Measurements from ENCODE around the gene CELSR2. TPM values are rescaled to one million over a fixed set of nuclear protein-coding genes. Genes with fewer than 3 reads are reported as not detected.

Gene CELSR2
- total and polyA plus RNA-seq, 2 donors (not counting 1 experiment from before 2014, with no cell fraction given) = 0.57 to 2.7 TPM

DNA sequence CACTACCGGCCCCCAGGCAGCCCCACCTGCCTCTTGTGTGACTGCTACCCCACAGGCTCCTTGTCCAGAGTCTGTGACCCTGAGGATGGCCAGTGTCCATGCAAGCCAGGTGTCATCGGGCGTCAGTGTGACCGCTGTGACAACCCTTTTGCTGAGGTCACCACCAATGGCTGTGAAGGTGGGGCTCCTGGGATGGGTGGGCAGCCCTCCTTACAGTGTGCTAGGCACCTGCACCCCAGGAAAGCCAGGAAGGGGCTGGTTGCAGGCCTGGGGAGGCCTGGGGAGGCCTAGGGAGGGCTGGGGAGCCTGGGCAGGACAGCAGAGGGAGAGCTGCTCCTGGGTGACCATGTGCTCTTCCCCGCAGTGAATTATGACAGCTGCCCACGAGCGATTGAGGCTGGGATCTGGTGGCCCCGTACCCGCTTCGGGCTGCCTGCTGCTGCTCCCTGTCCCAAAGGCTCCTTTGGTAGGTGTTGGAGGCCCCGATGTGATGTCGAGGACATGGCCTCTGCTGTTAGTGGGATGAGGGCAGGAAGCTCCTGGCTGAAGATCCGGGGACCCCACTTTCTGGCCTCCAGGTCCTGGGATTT, 16.5 kb downstream of the CELSR2 start:
- TF ChIP-seq, protein P1, sequence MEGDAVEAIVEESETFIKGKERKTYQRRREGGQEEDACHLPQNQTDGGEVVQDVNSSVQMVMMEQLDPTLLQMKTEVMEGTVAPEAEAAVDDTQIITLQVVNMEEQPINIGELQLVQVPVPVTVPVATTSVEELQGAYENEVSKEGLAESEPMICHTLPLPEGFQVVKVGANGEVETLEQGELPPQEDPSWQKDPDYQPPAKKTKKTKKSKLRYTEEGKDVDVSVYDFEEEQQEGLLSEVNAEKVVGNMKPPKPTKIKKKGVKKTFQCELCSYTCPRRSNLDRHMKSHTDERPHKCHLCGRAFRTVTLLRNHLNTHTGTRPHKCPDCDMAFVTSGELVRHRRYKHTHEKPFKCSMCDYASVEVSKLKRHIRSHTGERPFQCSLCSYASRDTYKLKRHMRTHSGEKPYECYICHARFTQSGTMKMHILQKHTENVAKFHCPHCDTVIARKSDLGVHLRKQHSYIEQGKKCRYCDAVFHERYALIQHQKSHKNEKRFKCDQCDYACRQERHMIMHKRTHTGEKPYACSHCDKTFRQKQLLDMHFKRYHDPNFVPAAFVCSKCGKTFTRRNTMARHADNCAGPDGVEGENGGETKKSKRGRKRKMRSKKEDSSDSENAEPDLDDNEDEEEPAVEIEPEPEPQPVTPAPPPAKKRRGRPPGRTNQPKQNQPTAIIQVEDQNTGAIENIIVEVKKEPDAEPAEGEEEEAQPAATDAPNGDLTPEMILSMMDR (IDR thresholded peaks at IDR 0.05) = no peak
- H3K27me3 ChIP-seq (replicated peaks in 1 of 4; ENCODE audit: control extremely low read depth in 1 of 4, control insufficient read depth in 3 of 4, insufficient read depth in 4 of 4, low read length in 3 of 4) = peaks cover 0 to 4% (median 0%) of the 10 kb centered on the region in 4 experiments
- H3K79me2 ChIP-seq (ENCODE audit: control insufficient read depth, insufficient read depth, low read length) = no peaks in the 10 kb centered on the region
- CTCF ChIA-PET = interaction anchor here (1.0 to 8.1 kb wide), 5 partner anchors 12 to 267 kb away, joined by 3 to 73 read pairs (median 8); no protein-coding TSS in a partner anchor
- H2AFZ ChIP-seq (ENCODE audit: insufficient read depth, low read depth, low read length, poor library complexity, severe bottlenecking) = no peak overlapping the region
- Mint-ChIP-seq H3K4me3 (no peak overlapping the region), H3K27me3 (peaks cover 4% of the 10 kb centered on the region), H3K4me1 (peaks cover 4% of the 10 kb centered on the region), H3K27ac (no peak overlapping the region), H3K9me3 (ENCODE audit: insufficient read depth) (no peaks in the 10 kb centered on the region)
- ATAC-seq (ENCODE audit: low read depth) = no peak
- H3K4me3 ChIP-seq (ENCODE audit: control extremely low read depth in 1 of 5, extremely low read depth in 1 of 5, insufficient read depth in 1 of 5, low read depth in 2 of 5, low read length in 4 of 5) = no peak overlapping the region
- H3K27ac ChIP-seq (ENCODE audit: low read length in 2 of 2) = no peak overlapping the region
- no peak overlapping the region for H3K4me2 ChIP-seq (replicated peaks; ENCODE audit: low read depth, low read length, poor library complexity, severe bottlenecking)
- H3K9ac ChIP-seq (ENCODE audit: low read length) = no peak overlapping the region
- H3K9me3 ChIP-seq (ENCODE audit: control extremely low read depth in 1 of 3, control insufficient read depth in 2 of 3, insufficient read depth in 1 of 3, low read length in 2 of 3) = no peaks in the 10 kb centered on the region
- 98% methylated on average over 10 of the region's 13 CpGs for WGBS (ENCODE audit: insufficient coverage)
- H3K4me1 ChIP-seq (ENCODE audit: control insufficient read depth in 2 of 2, insufficient read depth in 2 of 2, low read length in 2 of 2) = peaks cover 0 to 3% of the 10 kb centered on the region in 2 donors
- POLR2A ChIA-PET = no interaction called here
- H4K20me1 ChIP-seq (ENCODE audit: control insufficient read depth, insufficient read depth, low read length, poor library complexity, severe bottlenecking) = no peaks in the 10 kb centered on the region
- no peaks in the 10 kb centered on the region for H3K36me3 ChIP-seq (replicated peaks in 1 of 2; ENCODE audit: control extremely low read depth in 1 of 2, control insufficient read depth in 1 of 2, extremely low read depth in 1 of 2, insufficient read depth in 2 of 2, low read length in 1 of 2)
- intact Hi-C loops (cut with micrococcal nuclease) = no loop called here
- no peak for DNase-seq

DNA sequence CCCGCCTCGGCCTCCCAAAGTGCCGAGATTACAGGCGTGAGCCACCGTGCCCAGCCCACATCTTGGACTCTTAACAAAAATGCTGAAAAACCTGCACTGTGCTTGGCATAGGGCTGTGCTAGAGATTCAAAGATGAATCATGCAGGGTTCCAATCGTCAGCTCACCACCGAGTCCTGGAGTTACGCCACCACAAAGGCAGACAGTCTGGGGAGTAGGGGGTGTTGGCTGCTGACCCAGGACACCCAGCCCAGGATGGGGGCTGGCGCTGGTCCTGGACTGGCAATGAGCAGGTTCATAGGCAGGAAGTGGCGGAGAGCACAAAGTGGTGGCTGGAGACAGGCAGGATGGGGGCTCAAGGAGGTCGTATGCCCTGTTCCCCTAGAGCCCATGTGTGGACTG, 17.6 kb downstream of the CELSR2 start:
- ATAC-seq (ENCODE audit: low read depth) = no peak
- POLR2A ChIA-PET = no interaction called here
- Histone ChIP-seq H4K20me1 (ENCODE audit: control insufficient read depth, insufficient read depth, low read length, poor library complexity, severe bottlenecking) (no peaks in the 10 kb centered on the region), H3K4me1 (ENCODE audit: control insufficient read depth in 2 of 2, insufficient read depth in 2 of 2, low read length in 2 of 2) (peaks cover 0 to 3% of the 10 kb centered on the region in 2 donors), H3K4me2 (replicated peaks; ENCODE audit: low read depth, low read length, poor library complexity, severe bottlenecking) (no peak overlapping the region), H3K27ac (ENCODE audit: low read length in 2 of 2) (no peak overlapping the region), H3K4me3 (ENCODE audit: control extremely low read depth in 1 of 5, extremely low read depth in 1 of 5, insufficient read depth in 1 of 5, low read depth in 2 of 5, low read length in 4 of 5) (no peak overlapping the region), H3K27me3 (replicated peaks in 1 of 4; ENCODE audit: control extremely low read depth in 1 of 4, control insufficient read depth in 3 of 4, insufficient read depth in 4 of 4, low read length in 3 of 4) (peaks cover 0 to 4% (median 0%) of the 10 kb centered on the region in 4 experiments), H2AFZ (ENCODE audit: insufficient read depth, low read depth, low read length, poor library complexity, severe bottlenecking) (no peak overlapping the region), H3K9ac (ENCODE audit: low read length) (no peak overlapping the region), H3K79me2 (ENCODE audit: control insufficient read depth, insufficient read depth, low read length) (no peaks in the 10 kb centered on the region), H3K36me3 (replicated peaks in 1 of 2; ENCODE audit: control extremely low read depth in 1 of 2, control insufficient read depth in 1 of 2, extremely low read depth in 1 of 2, insufficient read depth in 2 of 2, low read length in 1 of 2) (no peaks in the 10 kb centered on the region), H3K9me3 (ENCODE audit: control extremely low read depth in 1 of 3, control insufficient read depth in 2 of 3, insufficient read depth in 1 of 3, low read length in 2 of 3) (no peaks in the 10 kb centered on the region)
- 88% methylated on average over 11 of the region's 11 CpGs for WGBS (ENCODE audit: insufficient coverage)
- Mint-ChIP-seq H3K4me3 (no peak overlapping the region), H3K9me3 (ENCODE audit: insufficient read depth) (no peaks in the 10 kb centered on the region), H3K4me1 (peaks cover 4% of the 10 kb centered on the region), H3K27ac (no peak overlapping the region), H3K27me3 (peaks cover 4% of the 10 kb centered on the region)
- no peak for TF ChIP-seq EZH2 (IDR thresholded peaks at IDR 0.05; ENCODE audit: borderline replicate concordance, insufficient read depth, low read depth, low read length, poor library complexity, severe bottlenecking)
- TF ChIP-seq, protein P1 (IDR thresholded peaks at IDR 0.05) = no peak
- CTCF ChIA-PET = interaction anchor here (0.7 to 8.1 kb wide), 3 partner anchors 10 to 558 kb away, joined by 3 to 73 read pairs (median 3); no protein-coding TSS in a partner anchor
- intact Hi-C loops (cut with micrococcal nuclease) = no loop called here
- DNase-seq = no peak

All from B cell (primary cell).